ENCODE data around the gene NR6A1.

- TF ChIP-seq EZH2 (IDR thresholded peaks at IDR 0.05; ENCODE audit: low read length, unreplicated experiment) (no peak), EZH2phosphoT487 (IDR thresholded peaks at IDR 0.05; ENCODE audit: borderline replicate concordance, low read length) (no peak)
- TF ChIP-seq, protein P1, sequence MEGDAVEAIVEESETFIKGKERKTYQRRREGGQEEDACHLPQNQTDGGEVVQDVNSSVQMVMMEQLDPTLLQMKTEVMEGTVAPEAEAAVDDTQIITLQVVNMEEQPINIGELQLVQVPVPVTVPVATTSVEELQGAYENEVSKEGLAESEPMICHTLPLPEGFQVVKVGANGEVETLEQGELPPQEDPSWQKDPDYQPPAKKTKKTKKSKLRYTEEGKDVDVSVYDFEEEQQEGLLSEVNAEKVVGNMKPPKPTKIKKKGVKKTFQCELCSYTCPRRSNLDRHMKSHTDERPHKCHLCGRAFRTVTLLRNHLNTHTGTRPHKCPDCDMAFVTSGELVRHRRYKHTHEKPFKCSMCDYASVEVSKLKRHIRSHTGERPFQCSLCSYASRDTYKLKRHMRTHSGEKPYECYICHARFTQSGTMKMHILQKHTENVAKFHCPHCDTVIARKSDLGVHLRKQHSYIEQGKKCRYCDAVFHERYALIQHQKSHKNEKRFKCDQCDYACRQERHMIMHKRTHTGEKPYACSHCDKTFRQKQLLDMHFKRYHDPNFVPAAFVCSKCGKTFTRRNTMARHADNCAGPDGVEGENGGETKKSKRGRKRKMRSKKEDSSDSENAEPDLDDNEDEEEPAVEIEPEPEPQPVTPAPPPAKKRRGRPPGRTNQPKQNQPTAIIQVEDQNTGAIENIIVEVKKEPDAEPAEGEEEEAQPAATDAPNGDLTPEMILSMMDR (conservative IDR thresholded peaks at IDR 0.05; ENCODE audit: low read depth, low read length) = no peak
These were observed 301.9 kb downstream of the NR6A1 start for GRCh38 chr9:124469011-124469832.
